Activated CD4-positive, alpha-beta T cell treated with anti-CD3 and anti-CD28 coated beads, Interleukin-2, amount 10 ng/mL, durations not matched to agents 7 days and 5 days (primary cell): ENCODE measurements around the gene CHCHD4. TPM values are rescaled to one million over a fixed set of nuclear protein-coding genes. Genes with fewer than 3 reads are reported as not detected.

ENCODE experiments used
- CTCF ChIA-PET: fragments of 350-600 bp; sonication (Branson Sonifier 250); formaldehyde crosslinking; loops from one replicate; lab custom pipeline; 2021; ENCODE audit warnings: antibody characterized with exemption; lab: Charles Lee
- POLR2A ChIA-PET: fragments of 350-600 bp; sonication (Branson Sonifier 250); formaldehyde crosslinking; loops from one replicate; lab custom pipeline; 2021; ENCODE audit warnings: antibody characterized with exemption; lab: Charles Lee
- DNase-seq: peaks from one replicate; pipeline ENCODE4 v3.0.0-alpha.2; 2020
- H3K27ac Mint-ChIP-seq: one replicate; pipeline ENCODE4 v1.8.0; 2021; ENCODE audit warnings: mild to moderate bottlenecking, moderate library complexity, mixed read lengths
- H3K27me3 Mint-ChIP-seq: one replicate; pipeline ENCODE4 v1.8.0; 2021; ENCODE audit warnings: mixed read lengths
- H3K36me3 Mint-ChIP-seq: one replicate; pipeline ENCODE4 v1.8.0; 2021; ENCODE audit warnings: low read depth, mixed read lengths
- H3K4me1 Mint-ChIP-seq: one replicate; pipeline ENCODE4 v1.8.0; 2021; ENCODE audit warnings: mixed read lengths
- H3K4me3 Mint-ChIP-seq: one replicate; pipeline ENCODE4 v1.8.0; 2021; ENCODE audit warnings: mild to moderate bottlenecking, moderate library complexity, mixed read lengths
- H3K9me3 Mint-ChIP-seq: one replicate; pipeline ENCODE4 v1.8.0; 2021; ENCODE audit warnings: mixed read lengths
- total RNA-seq, 2 experiments: library from RNA; stranded (reverse); gene quantifications; one replicate each; pipeline ENCODE4 v1.2.3, GENCODE V29; 2021

CHCHD4 gene
- total RNA-seq, 2 experiments from 2014 or later = 12.7 to 13.2 TPM

DNA sequence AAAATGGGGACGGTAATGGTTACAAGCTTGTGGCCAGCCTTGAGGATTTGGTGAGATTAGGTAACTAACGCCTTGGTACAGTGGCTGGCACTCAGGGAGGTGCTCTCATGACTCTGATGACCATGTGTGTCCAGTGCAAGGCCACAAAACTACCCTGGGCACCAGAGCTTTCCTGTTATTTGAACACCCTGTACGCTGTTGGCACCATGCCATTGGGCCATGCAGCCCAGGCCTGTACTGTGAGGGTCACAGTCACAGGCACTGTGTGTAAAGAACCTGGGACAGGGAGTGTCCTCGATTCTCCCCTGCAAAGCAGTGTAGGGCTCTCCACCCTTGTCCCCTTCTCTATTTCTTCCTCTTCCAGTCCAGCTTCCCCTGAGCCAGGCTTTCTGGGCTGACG is 6.5 kb upstream of the CHCHD4 start:
- H3K27me3 Mint-ChIP-seq = no peaks in the 10 kb centered on the region
- peaks cover 67% of the 10 kb centered on the region for H3K36me3 Mint-ChIP-seq
- H3K9me3 Mint-ChIP-seq = no peaks in the 10 kb centered on the region
- no peak overlapping the region for H3K27ac Mint-ChIP-seq
- no peak overlapping the region for H3K4me3 Mint-ChIP-seq
- POLR2A ChIA-PET = no interaction called here
- H3K4me1 Mint-ChIP-seq = peaks cover 26% of the 10 kb centered on the region
- no peak for DNase-seq
- CTCF ChIA-PET = interaction anchor here (0.5 to 1.6 kb wide), 4 partner anchors 12 to 1620 kb away, joined by 3 to 5 read pairs (median 4); no protein-coding TSS in a partner anchor

DNA sequence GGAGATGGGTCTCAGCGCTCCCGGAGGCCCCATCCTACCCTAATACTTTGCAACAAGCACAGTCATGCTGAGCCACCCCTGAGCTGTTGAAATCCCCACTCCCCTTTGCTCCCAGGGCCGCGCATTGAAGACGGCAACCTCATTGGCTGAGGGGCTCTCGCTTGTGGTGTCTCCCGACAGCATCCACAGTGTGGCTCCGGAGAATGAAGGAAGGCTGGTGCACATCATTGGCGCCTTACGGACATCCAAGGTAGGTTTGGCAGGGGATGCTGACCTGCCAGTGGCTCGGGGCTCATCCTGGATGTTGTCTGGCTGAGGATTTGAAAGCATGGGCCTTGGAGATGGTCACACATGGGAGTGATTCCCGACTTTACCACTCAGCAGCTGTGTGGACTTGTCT is 6.0 kb upstream of the CHCHD4 start:
- H3K27ac Mint-ChIP-seq = no peak overlapping the region
- peaks cover 30% of the 10 kb centered on the region for H3K4me1 Mint-ChIP-seq
- H3K36me3 Mint-ChIP-seq = peaks cover 64% of the 10 kb centered on the region
- no peak for DNase-seq
- no peak overlapping the region for H3K4me3 Mint-ChIP-seq
- POLR2A ChIA-PET = no interaction called here
- no peaks in the 10 kb centered on the region for H3K9me3 Mint-ChIP-seq
- no peaks in the 10 kb centered on the region for H3K27me3 Mint-ChIP-seq
- CTCF ChIA-PET = interaction anchor here (0.9 to 1.6 kb wide), 2 partner anchors 12 to 16 kb away, joined by 3 to 4 read pairs; no protein-coding TSS in a partner anchor

DNA sequence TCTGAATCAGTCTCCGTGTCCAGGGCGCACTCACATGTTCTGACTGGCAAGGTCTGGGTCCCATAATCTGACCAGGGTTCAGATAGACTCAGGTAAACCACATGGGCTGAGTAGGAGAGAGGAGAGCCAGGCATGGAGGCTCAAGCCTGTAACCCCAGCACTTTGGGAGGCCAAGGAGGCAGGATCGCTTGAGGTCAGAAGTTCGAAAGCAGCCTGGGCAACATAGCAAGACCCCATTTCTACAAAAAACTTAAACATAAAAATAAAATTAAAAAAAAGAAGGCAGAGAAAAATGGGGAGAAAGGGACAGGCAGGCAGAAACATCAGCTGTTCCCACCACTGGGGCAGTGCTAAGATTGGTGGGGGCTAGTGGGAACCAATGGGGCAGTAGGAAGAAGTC is 5.6 kb upstream of the CHCHD4 start:
- CTCF ChIA-PET = no interaction called here
- Mint-ChIP-seq H3K27ac (no peak overlapping the region), H3K9me3 (no peaks in the 10 kb centered on the region), H3K4me1 (peaks cover 30% of the 10 kb centered on the region), H3K4me3 (no peak overlapping the region), H3K36me3 (peaks cover 61% of the 10 kb centered on the region), H3K27me3 (no peaks in the 10 kb centered on the region)
- no peak for DNase-seq
- POLR2A ChIA-PET = no interaction called here

DNA sequence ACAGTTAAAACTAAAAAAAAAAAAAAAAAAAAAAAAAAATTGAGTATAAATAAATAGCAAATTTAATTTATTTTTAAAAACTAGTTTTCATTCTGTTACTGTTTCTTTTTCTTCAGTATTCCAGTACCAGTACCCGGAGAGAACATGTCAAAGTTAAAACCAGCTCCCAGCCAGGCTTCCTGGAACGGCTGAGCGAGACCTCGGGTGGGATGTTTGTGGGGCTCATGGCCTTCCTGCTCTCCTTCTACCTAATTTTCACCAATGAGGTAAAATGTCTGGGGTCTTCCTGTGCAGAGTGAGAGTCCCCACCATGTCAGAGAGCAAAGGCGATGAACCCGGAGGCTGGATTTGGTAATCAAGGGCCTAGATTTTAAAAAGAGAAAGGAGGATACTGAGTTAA is 4.6 kb upstream of the CHCHD4 start:
- ChIA-PET POLR2A (no interaction called here), CTCF (no interaction called here)
- peaks cover 30% of the 10 kb centered on the region for H3K4me1 Mint-ChIP-seq
- H3K36me3 Mint-ChIP-seq = peaks cover 60% of the 10 kb centered on the region
- no peak for DNase-seq
- no peaks in the 10 kb centered on the region for H3K27me3 Mint-ChIP-seq
- no peak overlapping the region for H3K4me3 Mint-ChIP-seq
- H3K27ac Mint-ChIP-seq = no peak overlapping the region
- H3K9me3 Mint-ChIP-seq = no peaks in the 10 kb centered on the region

DNA sequence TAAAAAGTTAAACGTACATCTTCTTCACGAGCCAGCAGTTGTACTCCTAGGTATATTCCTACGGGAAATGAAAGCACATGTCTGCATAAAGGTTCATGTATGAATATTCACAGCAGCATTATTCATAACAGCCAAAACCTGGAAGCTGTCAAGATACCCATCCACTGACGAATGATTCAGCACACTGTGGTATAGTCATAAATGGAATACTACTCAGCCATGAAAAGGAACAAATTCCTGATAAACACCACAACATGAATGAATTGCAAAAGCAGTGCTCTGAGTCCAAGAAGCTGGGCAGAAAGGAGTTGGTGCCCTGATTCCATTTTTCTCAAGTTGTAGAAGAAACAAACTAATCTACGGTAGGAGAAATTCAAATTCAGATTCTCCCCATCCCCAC is 4.1 kb upstream of the CHCHD4 start:
- CTCF ChIA-PET = interaction anchor here (0.8 kb wide), 1 partner anchor 8 kb away, joined by 3 read pairs; no protein-coding TSS in a partner anchor
- peaks cover 55% of the 10 kb centered on the region for H3K36me3 Mint-ChIP-seq
- DNase-seq = no peak
- POLR2A ChIA-PET = no interaction called here
- no peaks in the 10 kb centered on the region for H3K9me3 Mint-ChIP-seq
- peaks cover 32% of the 10 kb centered on the region for H3K4me1 Mint-ChIP-seq
- H3K27me3 Mint-ChIP-seq = no peaks in the 10 kb centered on the region
- H3K27ac Mint-ChIP-seq = peak overlapping the region; percentile 25
- no peak overlapping the region for H3K4me3 Mint-ChIP-seq

DNA sequence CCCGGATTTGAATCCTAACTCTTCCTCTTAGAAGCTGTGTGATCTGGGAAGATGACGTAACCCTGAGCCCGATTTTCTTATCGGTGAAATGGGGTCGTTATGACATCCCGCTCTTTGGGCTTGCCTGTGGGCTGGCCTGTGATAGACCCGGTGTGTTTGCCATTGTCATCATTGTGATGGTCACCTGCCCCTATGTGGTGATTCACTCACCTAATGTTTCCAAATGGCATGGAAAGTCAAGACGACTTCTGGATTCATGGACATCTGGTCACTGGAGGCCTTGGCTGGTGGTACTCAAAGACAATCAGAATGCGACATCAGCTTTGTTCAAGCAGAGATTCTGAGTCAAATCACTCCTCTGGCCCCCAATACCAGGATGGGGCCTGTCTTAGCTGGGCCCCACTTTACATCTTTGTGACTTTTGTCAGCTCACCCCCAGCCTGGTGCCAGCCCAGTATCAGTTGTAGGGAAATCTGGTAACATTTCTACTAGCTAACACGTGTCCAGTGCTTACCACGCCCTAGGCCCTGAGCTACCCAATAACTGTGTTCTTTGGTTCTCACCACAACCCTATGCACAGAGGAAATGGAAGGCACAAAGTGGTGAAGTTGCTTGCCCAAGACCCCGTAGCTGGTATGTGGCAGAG is 3.0 kb upstream of the CHCHD4 start:
- CTCF ChIA-PET = no interaction called here
- POLR2A ChIA-PET = no interaction called here
- peaks cover 43% of the 10 kb centered on the region for H3K4me1 Mint-ChIP-seq
- no peak for DNase-seq
- no peaks in the 10 kb centered on the region for H3K9me3 Mint-ChIP-seq
- H3K4me3 Mint-ChIP-seq = no peak overlapping the region
- no peak overlapping the region for H3K27ac Mint-ChIP-seq
- peaks cover 51% of the 10 kb centered on the region for H3K36me3 Mint-ChIP-seq
- no peaks in the 10 kb centered on the region for H3K27me3 Mint-ChIP-seq

DNA sequence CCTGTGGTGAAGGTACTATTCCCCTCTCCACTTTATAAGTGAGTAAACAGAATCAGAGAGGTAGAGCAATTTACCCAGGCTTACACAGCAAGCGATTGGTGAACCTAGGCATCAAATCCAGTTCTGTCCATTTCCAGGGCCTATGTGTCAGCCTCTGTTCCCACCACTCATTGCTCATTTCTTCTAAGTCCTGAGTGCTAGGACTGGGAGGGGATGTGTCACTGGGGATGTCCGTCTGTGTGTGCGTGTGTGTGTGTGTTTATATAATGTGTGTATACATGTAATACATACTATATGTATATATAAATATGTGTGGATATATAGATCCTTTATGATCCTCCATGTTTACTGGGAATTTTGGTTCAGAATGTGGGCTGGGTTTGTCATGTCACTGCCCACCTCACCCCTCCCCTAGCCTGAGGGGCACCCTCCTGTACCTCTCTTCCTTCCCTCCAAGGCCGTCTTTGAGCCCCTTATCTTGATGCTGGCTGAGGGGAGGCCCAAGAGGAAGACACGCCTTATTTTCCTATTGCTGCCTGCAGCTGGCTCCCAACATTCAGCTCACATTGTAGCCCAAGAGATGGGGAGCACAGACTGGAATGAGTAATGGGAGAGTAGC is 2.3 kb upstream of the CHCHD4 start:
- peaks cover 50% of the 10 kb centered on the region for H3K4me1 Mint-ChIP-seq
- H3K27me3 Mint-ChIP-seq = no peaks in the 10 kb centered on the region
- H3K9me3 Mint-ChIP-seq = no peaks in the 10 kb centered on the region
- peak overlapping the region; percentile 95 for H3K4me3 Mint-ChIP-seq
- ChIA-PET CTCF (interaction anchor here (3.5 kb wide), 1 partner anchor 18 kb away, joined by 17 read pairs; no protein-coding TSS in a partner anchor), POLR2A (no interaction called here)
- H3K36me3 Mint-ChIP-seq = peaks cover 49% of the 10 kb centered on the region
- DNase-seq = no peak
- H3K27ac Mint-ChIP-seq = peak overlapping the region; percentile 38

DNA sequence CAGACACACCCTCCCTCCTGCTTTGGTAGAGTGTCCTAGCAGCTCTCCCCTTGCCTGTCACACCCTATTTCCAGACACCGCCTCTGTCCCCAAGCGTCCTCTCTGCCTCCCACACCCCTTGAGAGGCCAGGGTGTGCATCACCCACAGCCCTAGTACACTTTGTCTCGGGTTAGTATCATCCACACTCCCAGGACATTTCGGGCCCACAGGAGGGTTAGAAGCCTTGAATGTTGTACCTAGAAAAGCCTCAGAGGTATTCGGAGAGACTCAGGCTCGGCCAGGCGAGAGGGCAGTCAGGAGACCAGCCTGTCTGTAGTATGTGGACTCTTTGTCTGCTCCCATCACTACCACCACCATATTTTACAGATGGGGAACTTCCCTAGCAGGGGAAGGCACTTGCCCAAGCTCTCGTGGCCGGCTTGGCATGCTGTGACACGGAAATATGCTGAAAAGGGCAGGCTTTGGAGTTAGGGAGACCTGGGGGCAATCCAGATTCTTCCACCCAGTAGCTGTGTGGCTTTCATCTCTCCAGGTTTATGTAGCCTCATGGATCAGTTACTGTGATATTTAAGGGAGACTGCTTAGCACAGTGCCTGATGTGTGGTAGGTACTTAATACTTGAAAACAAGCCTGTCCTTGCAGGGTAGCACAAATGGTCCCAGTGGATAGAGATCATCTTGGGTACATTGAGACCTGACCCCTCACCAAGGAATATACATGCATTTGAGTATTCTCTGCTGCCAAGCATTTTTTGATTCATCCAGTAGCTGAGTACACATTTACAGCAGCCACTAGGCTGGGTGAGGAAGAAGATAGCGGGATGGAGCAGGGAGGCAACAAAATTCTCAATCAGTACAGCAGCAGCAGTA is 1.6 kb upstream of the CHCHD4 start:
- ChIA-PET CTCF (interaction anchor here (0.9 to 3.5 kb wide), 10 partner anchors 12 to 79 kb away, joined by 3 to 17 read pairs (median 4); partner anchors contain the start of genes LSM3 and XPC), POLR2A (interaction anchor here (1.3 kb wide), 1 partner anchor 18 kb away, joined by 6 read pairs; no protein-coding TSS in a partner anchor)
- DNase-seq = peak; percentile 3
- H3K27me3 Mint-ChIP-seq = no peaks in the 10 kb centered on the region
- no peaks in the 10 kb centered on the region for H3K9me3 Mint-ChIP-seq
- peaks cover 57% of the 10 kb centered on the region for H3K4me1 Mint-ChIP-seq
- H3K4me3 Mint-ChIP-seq = peak overlapping the region; percentile 95
- peak overlapping the region; percentile 92 for H3K27ac Mint-ChIP-seq
- peaks cover 49% of the 10 kb centered on the region for H3K36me3 Mint-ChIP-seq

DNA sequence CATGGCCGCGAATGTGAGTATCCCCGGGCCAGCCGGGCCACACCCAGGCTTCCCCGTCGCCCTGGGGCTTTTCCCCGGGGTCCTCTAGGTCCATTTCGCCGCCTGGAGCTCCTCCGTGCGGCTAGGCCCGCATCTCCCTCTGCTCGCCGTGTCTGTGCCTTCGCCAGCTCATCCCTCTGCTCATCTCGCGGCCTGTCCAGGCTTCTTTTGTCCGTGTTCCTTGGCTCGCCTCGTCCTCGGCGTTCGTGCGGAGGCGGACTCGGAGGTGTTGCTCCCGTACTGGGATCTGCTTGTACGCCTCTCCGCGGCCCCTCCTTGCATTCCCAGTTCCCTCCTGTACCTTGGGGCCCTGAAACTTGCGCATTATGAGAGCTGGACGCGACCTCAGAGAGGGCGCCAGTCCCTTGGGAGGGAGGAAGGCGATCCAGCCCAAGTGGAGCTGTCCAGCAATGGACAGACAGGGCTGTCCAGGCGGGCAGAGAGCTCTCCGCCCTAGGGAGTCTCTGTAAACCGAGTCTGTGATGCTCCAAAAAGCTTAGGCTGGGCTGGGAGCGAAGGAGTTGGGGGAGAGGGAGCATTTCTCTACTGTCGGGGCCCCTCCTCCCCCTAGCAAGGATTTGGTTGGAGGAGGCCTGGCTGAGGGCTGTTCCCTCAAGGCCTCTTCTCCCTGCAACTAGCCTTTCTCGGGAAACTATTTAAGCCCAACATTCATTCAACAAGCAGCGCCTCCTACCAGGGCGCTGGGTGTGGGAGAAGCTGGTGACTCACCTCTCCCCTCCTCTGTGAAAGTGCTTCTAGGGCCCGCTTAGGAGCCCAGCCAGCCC is 735 bp upstream of the CHCHD4 start:
- peaks cover 61% of the 10 kb centered on the region for H3K4me1 Mint-ChIP-seq
- ChIA-PET POLR2A (interaction anchor here (1.1 to 1.3 kb wide), 2 partner anchors 19 to 53 kb away, joined by 3 to 6 read pairs; partner anchors contain the start of genes LSM3 and XPC), CTCF (interaction anchor here (0.8 to 3.5 kb wide), 18 partner anchors 8 to 709 kb away, joined by 3 to 17 read pairs (median 3); partner anchors contain the start of genes LSM3 and XPC)
- no peaks in the 10 kb centered on the region for H3K9me3 Mint-ChIP-seq
- H3K27ac Mint-ChIP-seq = peak overlapping the region; percentile 92
- peaks cover 48% of the 10 kb centered on the region for H3K36me3 Mint-ChIP-seq
- DNase-seq = peak; percentile 46
- no peaks in the 10 kb centered on the region for H3K27me3 Mint-ChIP-seq
- H3K4me3 Mint-ChIP-seq = peak overlapping the region; percentile 95

DNA sequence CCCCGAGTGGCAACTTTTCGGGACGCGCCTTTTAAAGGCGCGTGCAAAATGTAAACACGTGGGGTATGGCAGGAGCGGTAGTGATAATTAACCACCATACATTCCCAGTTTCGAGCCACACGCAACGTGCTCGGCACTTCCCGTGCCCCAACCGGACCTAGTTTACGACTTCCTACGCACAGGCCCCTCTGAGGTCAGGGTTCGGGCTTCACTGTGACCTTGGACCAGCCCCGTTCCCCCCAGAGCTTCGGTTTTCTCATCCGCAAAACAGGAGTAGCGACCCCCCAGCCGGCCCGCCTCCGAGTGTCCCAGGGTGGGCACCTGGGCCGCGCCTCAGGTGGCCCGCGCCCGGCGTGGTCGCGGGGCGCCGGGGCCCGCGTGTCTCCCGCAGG is 451 bp downstream of the CHCHD4 start:
- CTCF ChIA-PET = interaction anchor here (0.8 to 3.5 kb wide), 11 partner anchors 9 to 707 kb away, joined by 3 to 17 read pairs (median 3); partner anchors contain the start of genes LSM3 and XPC

DNA sequence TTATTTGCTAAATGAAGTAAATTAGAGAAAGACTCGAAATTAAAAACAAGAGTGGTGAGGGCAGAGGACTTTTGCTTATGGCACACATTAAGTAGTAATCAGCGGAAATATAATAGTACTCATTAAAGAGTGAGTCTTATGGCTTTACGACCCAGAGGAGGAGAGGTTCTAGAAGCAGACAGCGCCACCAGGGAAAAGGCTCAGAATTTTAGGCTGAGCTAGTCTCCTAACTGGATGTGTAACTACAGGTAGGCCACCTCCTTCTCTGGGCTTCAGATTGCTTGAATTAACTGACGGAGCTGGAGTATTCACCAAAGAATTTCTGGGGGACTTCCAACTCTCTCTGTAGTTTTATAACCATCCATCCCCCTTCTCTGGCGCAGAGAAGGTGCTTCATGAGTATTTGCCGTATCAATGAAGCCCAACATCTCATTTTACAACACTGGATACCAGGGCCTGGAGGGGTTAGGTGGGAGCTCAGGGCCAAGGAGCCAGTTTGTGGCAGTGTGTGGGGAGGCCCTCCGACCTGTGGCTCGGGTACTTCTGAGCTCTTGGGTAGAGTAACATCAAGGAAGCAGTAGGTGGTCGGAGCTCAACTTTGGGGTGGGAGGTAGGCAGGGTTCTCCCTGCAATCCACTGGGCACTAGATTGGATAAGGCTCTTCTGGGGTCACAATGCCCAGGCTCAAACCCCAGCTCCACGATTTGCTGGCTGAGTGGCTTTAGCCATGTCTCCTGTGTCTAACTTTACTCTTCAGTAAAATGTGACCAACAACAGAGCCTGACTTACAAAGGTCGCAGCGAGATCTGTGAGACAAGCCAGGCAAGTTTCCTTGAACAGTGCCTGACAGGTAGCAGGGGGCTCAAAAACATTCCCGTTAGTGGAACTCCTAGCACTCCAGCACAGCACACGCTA is 1.1 kb downstream of the CHCHD4 start:
- Mint-ChIP-seq H3K27me3 (no peaks in the 10 kb centered on the region), H3K27ac (peak overlapping the region; percentile 93), H3K4me1 (peaks cover 67% of the 10 kb centered on the region), H3K9me3 (no peaks in the 10 kb centered on the region), H3K36me3 (peaks cover 34% of the 10 kb centered on the region), H3K4me3 (peak overlapping the region; percentile 95)
- ChIA-PET POLR2A (no interaction called here), CTCF (interaction anchor here (1.1 to 3.5 kb wide), 4 partner anchors 13 to 80 kb away, joined by 3 to 17 read pairs (median 3); partner anchors contain the start of genes LSM3 and XPC)
- DNase-seq = no peak

More for the DNA sequence above, 451 bp downstream of the CHCHD4 start:
- Mint-ChIP-seq H3K36me3 (peaks cover 40% of the 10 kb centered on the region), H3K27ac (peak overlapping the region; percentile 93), H3K4me1 (peaks cover 69% of the 10 kb centered on the region), H3K4me3 (peak overlapping the region; percentile 95), H3K9me3 (no peaks in the 10 kb centered on the region), H3K27me3 (no peaks in the 10 kb centered on the region)
- DNase-seq = peak; percentile 69
- POLR2A ChIA-PET = no interaction called here
